NCI-H2107 treated with DMSO at 0.1 percent for 48 hours (cell line): Measurements from ENCODE around the gene ATP2B3.

ENCODE experiments used
- DNase-seq: peaks from one replicate; lab custom pipeline; 2025; ENCODE audit not compliant: unreplicated experiment; lab: John Stamatoyannopoulos, UW

The ATP2B3 gene

GRCh38 chrX:153609917-153610835 lies 92.7 kb downstream of the ATP2B3 start:
- DNase-seq, result peak; percentile 5

GRCh38 chrX:153610836-153611213 lies 93.4 kb downstream of the ATP2B3 start:
- no peak for DNase-seq

GRCh38 chrX:153611298-153612095 lies 94.1 kb downstream of the ATP2B3 start:
- DNase-seq, result no peak

- no peak for DNase-seq
Measured at GRCh38 chrX:153612413-153612812, 95.0 kb downstream of the ATP2B3 start.

GRCh38 chrX:153614818-153615217 lies 97.4 kb downstream of the ATP2B3 start:
- no peak for DNase-seq

- no peak for DNase-seq
Measured at GRCh38 chrX:153620576-153620975, 103.1 kb downstream of the ATP2B3 start.

GRCh38 chrX:153621949-153622598 lies 104.6 kb downstream of the ATP2B3 start:
- no peak for DNase-seq

- no peak for DNase-seq
Measured at GRCh38 chrX:153622661-153623309, 105.3 kb downstream of the ATP2B3 start.

GRCh38 chrX:153623310-153624029 lies 106.0 kb downstream of the ATP2B3 start:
- DNase-seq, result no peak

- DNase-seq, result no peak
Measured at GRCh38 chrX:153624196-153625091, 107.0 kb downstream of the ATP2B3 start.

GRCh38 chrX:153625271-153626024 lies 108.0 kb downstream of the ATP2B3 start:
- no peak for DNase-seq

GRCh38 chrX:153626025-153626633 lies 108.7 kb downstream of the ATP2B3 start:
- no peak for DNase-seq

- DNase-seq, result no peak
Measured at GRCh38 chrX:153626863-153627674, 109.6 kb downstream of the ATP2B3 start.

- no peak for DNase-seq
Measured at GRCh38 chrX:153627675-153628111, 110.3 kb downstream of the ATP2B3 start.

GRCh38 chrX:153628129-153628528 lies 110.7 kb downstream of the ATP2B3 start:
- DNase-seq, result peak; percentile 63

GRCh38 chrX:153628665-153629064 lies 111.2 kb downstream of the ATP2B3 start:
- no peak for DNase-seq

GRCh38 chrX:153631346-153631745 lies 113.9 kb downstream of the ATP2B3 start:
- DNase-seq, result no peak
